Measurements from ENCODE around the gene KRR1. TPM values are rescaled to one million over a fixed set of nuclear protein-coding genes. Genes with fewer than 3 reads are reported as not detected.
"Not testable (repeated sequence)": the region's sequence is repeated elsewhere in the genome, so short reads cannot be mapped to it uniquely, and the experiment has no call there.

Gene KRR1
- total RNA-seq, 2 experiments from 2014 or later, result 122 to 147 TPM

DNA sequence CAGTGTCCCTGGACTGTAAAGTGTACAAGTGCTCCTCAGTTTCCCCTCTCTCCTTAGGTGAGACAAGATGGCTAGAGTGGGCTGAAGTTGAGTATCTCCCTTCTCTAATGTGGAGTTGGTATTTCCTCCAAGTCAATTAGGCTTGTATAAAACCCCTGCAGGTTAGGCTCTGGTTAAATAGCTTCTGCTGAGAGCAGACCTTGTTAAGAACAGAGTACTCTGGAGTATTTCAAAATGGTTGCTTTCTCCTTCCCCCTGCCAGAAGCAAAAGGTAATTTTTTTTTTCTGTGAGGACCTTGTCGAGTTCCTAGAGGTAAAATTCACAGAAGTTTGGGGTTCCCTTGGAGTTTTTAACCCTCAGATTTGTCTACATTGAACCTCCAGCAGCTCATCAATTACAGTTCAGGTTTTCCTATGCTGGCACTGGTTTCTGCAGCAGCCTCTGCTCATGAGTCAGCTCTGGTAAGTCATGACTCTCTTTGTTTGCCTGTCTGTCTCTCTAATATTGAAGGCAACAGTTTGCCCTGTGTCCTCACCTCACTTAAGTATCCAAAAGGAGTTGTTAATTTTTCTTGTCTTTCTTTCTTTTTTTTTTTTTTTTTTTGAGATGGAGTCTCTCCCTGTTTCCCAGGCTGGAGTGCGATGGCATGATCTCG, 58.6 kb downstream of the KRR1 start:
- intact Hi-C loops (cut with DNase I, micrococcal nuclease), result no loop called here
- H3K36me3 Mint-ChIP-seq (ENCODE audit: low read depth), result no peaks in the 10 kb centered on the region
- H3K4me3 Mint-ChIP-seq, result no peak overlapping the region
- H3K4me1 Mint-ChIP-seq, result peaks cover 14% of the 10 kb centered on the region
- ChIA-PET POLR2A (no interaction called here), CTCF (interaction anchor here (1.6 kb wide), 1 partner anchor 32 kb away, joined by 5 read pairs; no protein-coding TSS in a partner anchor)
- ATAC-seq (no peak), DNase-seq (no peak)
- H3K27me3 Mint-ChIP-seq, result no peaks in the 10 kb centered on the region
- H3K9me3 Mint-ChIP-seq (ENCODE audit: low read depth), result peaks cover 4% of the 10 kb centered on the region
- H3K27ac Mint-ChIP-seq, result no peak overlapping the region

DNA sequence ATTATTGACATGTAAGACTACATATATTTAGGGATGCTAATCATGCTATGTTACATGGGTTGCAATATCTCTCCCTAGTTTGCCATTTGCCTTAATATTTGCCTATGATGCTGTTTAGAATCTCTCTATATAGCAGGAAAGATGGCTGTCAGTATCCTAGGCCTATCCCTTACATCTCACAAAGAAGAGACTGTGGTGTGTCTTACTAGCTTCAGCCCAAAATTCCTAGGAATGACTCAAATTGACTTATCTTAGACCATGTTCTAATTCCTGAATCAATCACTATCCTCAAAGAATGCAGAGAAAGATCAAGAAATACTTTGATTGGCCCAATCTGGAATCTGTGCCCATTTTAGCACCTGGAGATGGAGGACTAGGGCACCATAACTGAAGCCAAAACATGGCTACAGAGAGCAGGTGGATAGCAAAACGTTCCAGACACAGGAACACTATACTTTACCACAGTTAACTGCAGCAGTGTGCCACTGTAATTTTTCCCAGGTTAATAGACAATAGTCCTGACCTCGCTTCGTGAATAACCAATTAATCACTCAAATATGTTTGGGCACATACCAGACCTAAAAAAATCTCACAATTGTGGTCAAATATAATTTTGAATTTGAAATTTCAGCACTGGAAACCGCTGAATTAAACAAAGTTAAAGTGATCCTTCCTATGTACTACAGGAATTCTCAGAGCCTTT, 63.6 kb downstream of the KRR1 start:
- ChIA-PET POLR2A (no interaction called here), CTCF (no interaction called here)
- Mint-ChIP-seq H3K9me3 (ENCODE audit: low read depth) (no peaks in the 10 kb centered on the region), H3K27me3 (peaks cover 6% of the 10 kb centered on the region), H3K4me3 (no peak overlapping the region), H3K27ac (no peak overlapping the region), H3K36me3 (ENCODE audit: low read depth) (no peaks in the 10 kb centered on the region), H3K4me1 (no peaks in the 10 kb centered on the region)
- ATAC-seq (no peak), DNase-seq (no peak)
- intact Hi-C loops (cut with DNase I, micrococcal nuclease), result no loop called here

DNA sequence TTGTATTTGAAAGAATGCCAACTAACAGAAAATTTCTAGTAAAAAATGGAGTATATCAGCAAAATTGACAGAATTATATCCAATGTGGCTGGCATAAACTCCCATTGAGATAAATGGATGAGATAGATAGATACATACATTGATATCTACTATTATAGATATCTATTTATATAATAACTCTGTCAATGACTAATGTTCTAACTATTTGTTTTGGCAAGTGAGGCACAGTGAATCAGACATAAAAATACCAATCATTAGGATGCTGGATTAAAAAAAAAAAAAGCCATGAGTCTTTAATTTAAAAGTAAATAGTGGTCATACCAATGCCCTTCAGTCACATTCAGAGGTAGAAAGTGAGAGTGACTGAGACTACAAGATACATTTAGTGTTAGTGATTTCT, 64.6 kb downstream of the KRR1 start:
- CTCF ChIA-PET, result interaction anchor here (1.1 to 1.3 kb wide), 2 partner anchors 13 to 53 kb away, joined by 3 to 5 read pairs; no protein-coding TSS in a partner anchor
- no peak overlapping the region for H3K27ac Mint-ChIP-seq
- H3K9me3 Mint-ChIP-seq (ENCODE audit: low read depth), result no peaks in the 10 kb centered on the region
- ATAC-seq, result no peak
- no peaks in the 10 kb centered on the region for H3K36me3 Mint-ChIP-seq (ENCODE audit: low read depth)
- POLR2A ChIA-PET, result no interaction called here
- H3K4me3 Mint-ChIP-seq, result no peak overlapping the region
- H3K27me3 Mint-ChIP-seq, result peaks cover 6% of the 10 kb centered on the region
- H3K4me1 Mint-ChIP-seq, result no peaks in the 10 kb centered on the region
- no peak for DNase-seq
- intact Hi-C loops (cut with DNase I, micrococcal nuclease), result no loop called here

DNA sequence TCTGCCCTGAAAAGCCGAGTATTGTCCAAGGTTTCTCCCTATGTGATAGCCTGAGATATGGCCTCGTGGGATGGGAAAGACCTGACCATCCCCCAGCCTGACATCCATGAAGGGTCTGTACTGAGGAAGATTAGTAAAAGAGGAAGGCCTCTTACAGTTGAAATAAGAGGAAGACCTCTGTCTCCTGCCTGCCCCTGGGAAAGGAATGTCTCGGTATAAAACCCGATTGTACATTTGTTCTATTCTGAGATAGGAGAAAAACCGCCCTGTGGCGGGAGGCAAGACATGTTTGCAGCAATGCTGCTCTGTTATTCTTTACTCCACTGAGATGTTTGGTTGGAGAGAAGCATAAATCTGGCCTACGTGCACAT, 66.3 kb downstream of the KRR1 start:
- H3K27ac Mint-ChIP-seq; ATAC-seq; H3K4me1 Mint-ChIP-seq; POLR2A ChIA-PET; DNase-seq; H3K27me3 Mint-ChIP-seq; intact Hi-C loops (cut with DNase I, micrococcal nuclease); H3K9me3 Mint-ChIP-seq (ENCODE audit: low read depth); H3K36me3 Mint-ChIP-seq (ENCODE audit: low read depth); H3K4me3 Mint-ChIP-seq: not testable (repeated sequence)
- CTCF ChIA-PET, result interaction anchor here (1.1 kb wide), 1 partner anchor 32 kb away, joined by 3 read pairs; no protein-coding TSS in a partner anchor

DNA sequence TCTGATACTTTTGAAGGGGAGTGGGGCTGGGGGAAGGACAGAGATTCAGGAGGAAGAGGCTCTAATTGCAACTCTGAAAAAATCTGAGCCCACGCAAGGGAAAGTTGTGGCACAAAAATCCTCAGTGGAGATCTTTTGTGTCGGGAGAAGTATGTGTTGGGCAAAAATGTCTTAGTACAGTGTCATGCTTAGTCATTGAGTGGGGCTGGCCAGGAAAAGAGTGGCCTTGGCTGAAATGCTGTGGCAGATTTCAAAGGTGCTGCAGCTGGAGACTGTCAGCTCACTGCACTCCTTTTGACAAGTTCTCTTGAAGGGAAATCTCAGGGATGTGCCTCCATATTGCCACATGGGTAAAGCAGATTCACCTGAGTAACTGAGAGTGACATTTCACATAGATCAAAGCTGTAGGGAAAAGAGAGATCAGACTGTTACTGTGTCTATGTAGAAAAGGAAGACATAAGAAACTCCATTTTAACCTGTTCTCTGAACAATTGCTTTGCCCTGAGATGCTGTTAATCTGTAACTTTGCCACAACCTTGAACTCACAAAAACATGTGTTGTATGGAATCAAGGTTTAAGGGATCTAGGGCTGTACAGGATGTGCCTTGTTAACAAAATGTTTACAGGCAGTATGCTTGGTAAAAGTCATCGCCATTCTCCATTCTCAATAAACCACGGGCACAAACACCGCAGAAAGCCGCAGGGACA, 66.8 kb downstream of the KRR1 start:
- H3K4me3 Mint-ChIP-seq, result no peak overlapping the region
- no peaks in the 10 kb centered on the region for H3K9me3 Mint-ChIP-seq (ENCODE audit: low read depth)
- H3K27ac Mint-ChIP-seq, result no peak overlapping the region
- ATAC-seq (no peak), DNase-seq (no peak)
- peaks cover 10% of the 10 kb centered on the region for H3K27me3 Mint-ChIP-seq
- ChIA-PET POLR2A (no interaction called here), CTCF (no interaction called here)
- H3K4me1 Mint-ChIP-seq, result no peaks in the 10 kb centered on the region
- intact Hi-C loops (cut with DNase I, micrococcal nuclease), result no loop called here
- H3K36me3 Mint-ChIP-seq (ENCODE audit: low read depth), result no peaks in the 10 kb centered on the region

DNA sequence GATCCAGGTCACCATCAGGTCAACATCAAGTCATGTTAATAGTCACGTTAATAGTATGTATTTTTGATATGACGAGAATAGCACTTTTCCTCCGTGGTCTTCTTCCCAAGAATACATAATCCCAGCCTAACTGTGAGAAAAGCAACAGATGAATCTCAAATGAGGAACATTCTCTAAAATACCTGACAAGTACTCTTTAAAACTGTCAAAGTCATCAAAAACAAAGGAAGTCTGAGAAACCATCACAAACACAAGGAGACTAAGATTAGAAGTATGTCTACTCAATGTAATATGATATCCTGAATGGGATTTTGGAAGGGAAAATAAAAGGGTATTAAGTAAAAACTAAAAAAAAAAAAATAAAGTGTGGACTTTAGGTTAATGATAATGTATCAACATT, 67.7 kb downstream of the KRR1 start:
- intact Hi-C loops (cut with DNase I, micrococcal nuclease), result no loop called here
- POLR2A ChIA-PET, result no interaction called here
- no peak overlapping the region for H3K4me3 Mint-ChIP-seq
- no peak for ATAC-seq
- no peaks in the 10 kb centered on the region for H3K9me3 Mint-ChIP-seq (ENCODE audit: low read depth)
- H3K27me3 Mint-ChIP-seq, result peaks cover 10% of the 10 kb centered on the region
- no peaks in the 10 kb centered on the region for H3K36me3 Mint-ChIP-seq (ENCODE audit: low read depth)
- DNase-seq, result no peak
- no peaks in the 10 kb centered on the region for H3K4me1 Mint-ChIP-seq
- CTCF ChIA-PET, result no interaction called here
- no peak overlapping the region for H3K27ac Mint-ChIP-seq

DNA sequence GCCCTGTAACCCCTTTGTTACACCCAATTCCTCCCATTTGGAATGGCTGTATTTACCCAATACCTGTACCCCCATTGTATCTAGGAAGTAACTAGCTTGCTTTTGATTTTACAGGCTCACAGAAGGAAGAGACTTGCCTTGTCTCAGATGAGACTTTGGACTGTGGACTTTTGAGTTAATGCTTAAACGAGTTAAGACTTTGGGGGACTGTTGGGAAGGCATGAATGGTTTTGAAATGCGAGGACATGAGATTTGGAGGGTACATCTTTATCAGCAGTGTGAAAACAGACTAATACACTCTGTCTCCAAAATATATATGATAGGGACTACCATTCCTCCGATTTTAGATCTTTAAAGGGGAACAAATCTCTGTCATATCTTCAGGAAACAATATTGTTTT, 69.0 kb downstream of the KRR1 start:
- H3K36me3 Mint-ChIP-seq (ENCODE audit: low read depth); POLR2A ChIA-PET; H3K27ac Mint-ChIP-seq; H3K27me3 Mint-ChIP-seq; intact Hi-C loops (cut with DNase I, micrococcal nuclease); ATAC-seq; DNase-seq; H3K9me3 Mint-ChIP-seq (ENCODE audit: low read depth); H3K4me3 Mint-ChIP-seq; H3K4me1 Mint-ChIP-seq: not testable (repeated sequence)
- CTCF ChIA-PET, result interaction anchor here (0.7 to 1.4 kb wide), 2 partner anchors 43 to 108 kb away, joined by 3 to 4 read pairs; partner anchors contain the start of gene GLIPR1L1

DNA sequence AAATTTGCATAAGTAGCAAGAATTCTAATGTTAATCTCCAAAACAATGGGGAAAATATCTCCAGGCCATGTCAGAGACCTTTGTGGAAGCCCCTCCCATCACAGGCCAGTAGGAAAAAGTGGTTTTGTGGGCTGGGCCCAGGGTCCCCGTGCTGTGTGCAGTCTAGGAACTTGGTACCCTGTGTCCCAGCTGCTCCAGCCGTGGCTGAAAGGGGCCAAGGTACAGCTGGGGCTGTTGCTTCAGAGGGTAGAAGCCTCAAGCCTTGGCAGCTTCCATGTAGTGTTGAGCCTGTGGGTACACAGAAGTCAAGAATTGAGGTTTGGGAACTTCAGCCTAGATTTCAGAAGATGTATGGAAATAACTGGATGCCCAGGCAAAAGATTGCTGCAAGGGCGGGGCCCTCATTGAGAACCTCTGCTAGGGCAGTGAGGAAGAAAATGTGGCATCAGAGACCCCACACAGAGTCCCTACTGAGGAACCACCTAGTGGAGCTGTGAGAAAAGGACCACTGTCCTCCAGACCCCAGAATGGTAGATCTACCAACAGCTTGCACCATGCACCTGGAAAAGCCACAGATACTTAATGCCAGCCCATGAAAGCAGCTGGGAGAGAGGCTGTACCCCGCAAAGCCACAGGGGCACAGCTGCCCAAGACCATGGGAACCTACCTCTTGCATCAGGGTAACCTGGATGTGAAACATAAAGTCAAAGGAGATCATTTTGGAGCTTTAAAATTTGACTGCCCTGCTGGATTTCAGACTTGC, 69.5 kb downstream of the KRR1 start:
- H3K27me3 Mint-ChIP-seq; H3K27ac Mint-ChIP-seq; H3K9me3 Mint-ChIP-seq (ENCODE audit: low read depth); H3K4me1 Mint-ChIP-seq; POLR2A ChIA-PET; H3K4me3 Mint-ChIP-seq; intact Hi-C loops (cut with DNase I, micrococcal nuclease); DNase-seq; H3K36me3 Mint-ChIP-seq (ENCODE audit: low read depth); ATAC-seq: not testable (repeated sequence)
- CTCF ChIA-PET, result interaction anchor here (0.7 to 1.4 kb wide), 2 partner anchors 43 to 108 kb away, joined by 3 to 4 read pairs; partner anchors contain the start of gene GLIPR1L1

Other genes with a start within 250 kb of the KRR1 start
- 1 to 10 TPM; 2.3 to 2.6 TPM for gene CAPS2, start 181.3 kb downstream of the KRR1 start, total RNA-seq
- gene GLIPR1L1, start 176.9 kb downstream of the KRR1 start, total RNA-seq, result not detected
- under 1 TPM; 0.39 to 0.50 TPM for gene GLIPR1L2, start 120.5 kb downstream of the KRR1 start, total RNA-seq
- 1 to 10 TPM; 8.7 to 9.3 TPM for gene GLIPR1, start 30.9 kb downstream of the KRR1 start, total RNA-seq